OCI-LY3 (cell line): ENCODE measurements around the gene INTS4.

Experiments
- EZH2phosphoT487 ChIP-seq: fragments of 200-600 bp; shearing (Covaris generic); IDR thresholded peaks from 2 replicates; pipeline ENCODE4 v1.6.1; 2018; ENCODE audit warnings: antibody characterized with exemption, mixed run types, low read depth
- TF ChIP-seq, protein P1 (sequence below): fragments of 200-600, 300-600 bp; sonication (generic); IDR thresholded peaks from 2 replicates; pipeline ENCODE4 v1.5.1; 2014; ENCODE audit warnings: antibody characterized with exemption, low read length, low read depth

GRCh38 chr11:77833302-77833701 is 161.2 kb downstream of the INTS4 start:
- TF ChIP-seq, protein P1, sequence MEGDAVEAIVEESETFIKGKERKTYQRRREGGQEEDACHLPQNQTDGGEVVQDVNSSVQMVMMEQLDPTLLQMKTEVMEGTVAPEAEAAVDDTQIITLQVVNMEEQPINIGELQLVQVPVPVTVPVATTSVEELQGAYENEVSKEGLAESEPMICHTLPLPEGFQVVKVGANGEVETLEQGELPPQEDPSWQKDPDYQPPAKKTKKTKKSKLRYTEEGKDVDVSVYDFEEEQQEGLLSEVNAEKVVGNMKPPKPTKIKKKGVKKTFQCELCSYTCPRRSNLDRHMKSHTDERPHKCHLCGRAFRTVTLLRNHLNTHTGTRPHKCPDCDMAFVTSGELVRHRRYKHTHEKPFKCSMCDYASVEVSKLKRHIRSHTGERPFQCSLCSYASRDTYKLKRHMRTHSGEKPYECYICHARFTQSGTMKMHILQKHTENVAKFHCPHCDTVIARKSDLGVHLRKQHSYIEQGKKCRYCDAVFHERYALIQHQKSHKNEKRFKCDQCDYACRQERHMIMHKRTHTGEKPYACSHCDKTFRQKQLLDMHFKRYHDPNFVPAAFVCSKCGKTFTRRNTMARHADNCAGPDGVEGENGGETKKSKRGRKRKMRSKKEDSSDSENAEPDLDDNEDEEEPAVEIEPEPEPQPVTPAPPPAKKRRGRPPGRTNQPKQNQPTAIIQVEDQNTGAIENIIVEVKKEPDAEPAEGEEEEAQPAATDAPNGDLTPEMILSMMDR, result no peak
- no peak for TF ChIP-seq EZH2phosphoT487
